Activated T-cell treated with anti-CD3 and anti-CD28 coated beads, Interleukin-2, amount 50 U/mL, for 4 hours (primary cell): ENCODE results near the gene FOXL1. TPM values are rescaled to one million over a fixed set of nuclear protein-coding genes. Genes with fewer than 3 reads are reported as not detected.

Experiments
- ATAC-seq, 2 donors: fragments of 200-7000 bp; cut with Tn5 transposase; one replicate each; pipeline ENCODE4 v1.10.0; 2021
- DNase-seq: peaks from one replicate; pipeline ENCODE4 v3.0.0-alpha.2; 2020
- H3K27me3 Mint-ChIP-seq: one replicate; pipeline ENCODE4 v1.8.0; 2021; ENCODE audit warnings: low read depth, mixed read lengths
- H3K36me3 Mint-ChIP-seq: one replicate; pipeline ENCODE4 v1.8.0; 2022; ENCODE audit warnings: mixed read lengths; ENCODE audit not compliant: insufficient read depth
- H3K4me1 Mint-ChIP-seq: one replicate; pipeline ENCODE4 v1.8.0; 2021; ENCODE audit warnings: low read depth, mixed read lengths
- H3K4me3 Mint-ChIP-seq: one replicate; pipeline ENCODE4 v1.8.0; 2021; ENCODE audit warnings: mild to moderate bottlenecking, moderate library complexity, mixed read lengths
- H3K9me3 Mint-ChIP-seq: one replicate; pipeline ENCODE4 v1.8.0; 2021; ENCODE audit warnings: mixed read lengths
- total RNA-seq, 3 donors: library from RNA; stranded (reverse); gene quantifications; one replicate each; pipeline ENCODE4 v1.2.1, GENCODE V29; 2021

FOXL1 gene
- total RNA-seq, 3 donors from 2014 or later, result not detected

DNA sequence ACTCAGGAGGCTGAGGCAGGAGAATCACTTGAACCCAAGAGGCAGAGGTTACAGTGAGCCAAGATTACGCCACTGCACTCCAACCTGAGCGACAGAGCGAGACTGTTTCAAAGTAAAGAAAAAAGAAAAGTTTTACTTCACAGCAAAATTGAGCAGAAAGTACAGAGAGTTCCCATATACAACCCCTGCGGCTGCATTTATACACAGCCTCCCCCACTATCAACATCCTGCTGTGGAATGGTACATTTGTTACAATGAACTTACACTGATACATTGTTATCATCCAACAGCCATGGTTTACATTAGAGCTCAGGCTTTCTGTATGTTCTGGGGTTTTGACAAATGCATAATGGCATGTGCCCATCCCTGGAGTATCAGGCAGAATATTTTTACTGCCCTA is 20.8 kb upstream of the FOXL1 start:
- Mint-ChIP-seq H3K27me3 (peaks cover 26% of the 10 kb centered on the region), H3K4me1 (peaks cover 16% of the 10 kb centered on the region), H3K36me3 (peaks cover 2% of the 10 kb centered on the region), H3K4me3 (no peak overlapping the region), H3K9me3 (no peaks in the 10 kb centered on the region)
- no peak for ATAC-seq
- no peak for DNase-seq

GRCh38 chr16:86558355-86559193 is 19.8 kb upstream of the FOXL1 start:
- peaks cover 2% of the 10 kb centered on the region for H3K36me3 Mint-ChIP-seq
- peaks cover 34% of the 10 kb centered on the region for H3K27me3 Mint-ChIP-seq
- ATAC-seq (no peak), DNase-seq (no peak)
- H3K4me3 Mint-ChIP-seq, result no peak overlapping the region
- peaks cover 15% of the 10 kb centered on the region for H3K4me1 Mint-ChIP-seq
- no peaks in the 10 kb centered on the region for H3K9me3 Mint-ChIP-seq

DNA sequence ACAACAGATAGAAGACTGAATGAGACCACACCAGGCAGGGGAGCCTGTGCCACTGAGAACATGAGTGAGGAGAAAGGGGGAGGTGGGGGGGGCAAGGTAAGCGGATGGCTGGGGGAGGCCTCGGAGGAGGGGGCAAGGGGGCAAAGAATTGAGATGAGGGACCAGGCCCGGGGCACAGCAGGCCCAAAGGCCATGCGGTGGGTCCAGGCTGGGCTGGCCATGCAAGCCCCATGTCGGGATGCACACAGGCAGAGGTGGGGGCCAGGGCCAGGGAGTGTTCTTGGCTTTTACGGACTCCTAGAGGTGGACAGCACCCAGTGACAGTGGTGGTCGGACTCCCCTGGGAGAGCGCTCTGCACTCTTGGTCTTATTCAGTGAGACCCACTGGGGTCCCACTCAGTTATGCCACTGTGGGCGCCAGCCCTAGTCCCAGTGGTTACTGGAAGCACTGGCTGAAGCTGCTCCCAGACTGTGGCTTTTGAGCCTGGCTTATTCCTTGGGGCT is 18.5 kb upstream of the FOXL1 start:
- H3K36me3 Mint-ChIP-seq, result no peaks in the 10 kb centered on the region
- peaks cover 46% of the 10 kb centered on the region for H3K27me3 Mint-ChIP-seq

GRCh38 chr16:86562356-86562755 is 16.0 kb upstream of the FOXL1 start:
- H3K4me1 Mint-ChIP-seq, result peaks cover 16% of the 10 kb centered on the region
- H3K36me3 Mint-ChIP-seq, result no peaks in the 10 kb centered on the region
- H3K9me3 Mint-ChIP-seq, result no peaks in the 10 kb centered on the region
- peaks cover 62% of the 10 kb centered on the region for H3K27me3 Mint-ChIP-seq
- no peak for DNase-seq
- H3K4me3 Mint-ChIP-seq, result no peak overlapping the region
- no peak for ATAC-seq

More for the DNA sequence above, 18.5 kb upstream of the FOXL1 start:
- Mint-ChIP-seq H3K4me3 (no peak overlapping the region), H3K4me1 (peaks cover 17% of the 10 kb centered on the region), H3K9me3 (no peaks in the 10 kb centered on the region)
- no peak for DNase-seq
- no peak for ATAC-seq

DNA sequence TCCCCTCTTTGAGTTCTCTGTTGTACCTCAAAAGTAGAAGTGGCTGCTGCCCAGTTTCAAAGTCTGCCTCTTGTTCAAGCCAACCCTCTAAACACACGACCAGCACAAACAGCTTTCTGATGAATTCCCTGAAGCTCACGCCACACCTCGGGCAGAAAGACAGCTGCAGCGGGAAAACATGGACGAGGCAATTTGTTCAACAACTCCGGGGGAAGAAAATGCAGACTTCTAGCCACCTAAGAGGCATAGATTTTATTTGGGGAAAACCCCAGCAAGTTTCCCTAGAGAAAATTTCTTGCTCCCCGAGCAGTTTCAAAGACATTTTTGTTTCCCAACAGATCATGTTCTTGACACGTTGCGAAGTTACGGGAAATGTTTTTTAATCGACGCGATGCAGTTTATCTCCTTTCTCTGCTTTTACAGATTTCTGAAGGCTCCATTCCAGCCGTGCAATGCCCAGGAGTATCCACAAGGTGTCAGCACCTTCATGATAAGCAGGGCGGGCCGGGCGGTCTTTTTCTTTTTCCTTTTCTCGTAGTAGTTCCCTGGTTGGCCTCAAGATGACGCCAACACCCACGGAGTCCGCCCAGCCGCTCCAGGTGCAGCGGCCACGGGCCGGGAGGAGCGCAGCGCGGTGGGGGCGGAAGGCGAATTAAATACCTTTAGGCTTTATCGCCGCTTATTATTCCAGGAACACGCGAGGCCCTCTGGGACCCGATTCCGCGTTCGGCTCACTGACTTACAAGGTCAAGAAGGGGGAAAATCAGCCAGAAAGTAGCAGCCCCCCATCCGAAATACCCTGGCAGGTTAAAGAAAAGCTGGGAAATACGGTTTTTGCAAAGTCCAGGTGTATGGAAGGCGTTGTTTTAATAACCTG is 14.6 kb upstream of the FOXL1 start:
- Mint-ChIP-seq H3K9me3 (no peaks in the 10 kb centered on the region), H3K4me3 (peak overlapping the region; percentile 44), H3K4me1 (peaks cover 16% of the 10 kb centered on the region), H3K36me3 (no peaks in the 10 kb centered on the region), H3K27me3 (peaks cover 62% of the 10 kb centered on the region)
- DNase-seq (peak; percentile 81), ATAC-seq (peak; percentile 75 to 88)

DNA sequence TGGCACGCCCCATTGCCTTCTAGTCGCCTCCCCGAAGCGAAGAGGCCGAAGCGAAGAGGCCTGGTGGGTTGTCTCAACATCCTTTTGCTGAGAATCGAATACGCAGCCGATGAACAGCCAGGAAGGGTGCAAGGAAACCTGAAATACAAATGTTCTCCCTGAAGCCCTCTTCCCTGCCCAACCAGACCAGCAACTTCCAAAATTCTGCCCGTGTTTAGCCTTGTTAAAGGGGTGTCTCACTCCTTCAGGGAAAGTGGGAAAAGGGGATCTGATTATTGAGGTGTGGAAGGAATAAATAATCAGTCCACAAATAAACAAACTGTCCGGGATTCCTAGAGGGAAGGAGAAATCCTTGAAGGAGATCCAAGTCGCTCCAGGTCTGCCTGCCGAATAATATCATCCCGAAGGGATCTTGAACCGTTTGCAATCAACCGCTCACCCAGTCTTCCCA is 13.1 kb upstream of the FOXL1 start:
- no peaks in the 10 kb centered on the region for H3K9me3 Mint-ChIP-seq

DNA sequence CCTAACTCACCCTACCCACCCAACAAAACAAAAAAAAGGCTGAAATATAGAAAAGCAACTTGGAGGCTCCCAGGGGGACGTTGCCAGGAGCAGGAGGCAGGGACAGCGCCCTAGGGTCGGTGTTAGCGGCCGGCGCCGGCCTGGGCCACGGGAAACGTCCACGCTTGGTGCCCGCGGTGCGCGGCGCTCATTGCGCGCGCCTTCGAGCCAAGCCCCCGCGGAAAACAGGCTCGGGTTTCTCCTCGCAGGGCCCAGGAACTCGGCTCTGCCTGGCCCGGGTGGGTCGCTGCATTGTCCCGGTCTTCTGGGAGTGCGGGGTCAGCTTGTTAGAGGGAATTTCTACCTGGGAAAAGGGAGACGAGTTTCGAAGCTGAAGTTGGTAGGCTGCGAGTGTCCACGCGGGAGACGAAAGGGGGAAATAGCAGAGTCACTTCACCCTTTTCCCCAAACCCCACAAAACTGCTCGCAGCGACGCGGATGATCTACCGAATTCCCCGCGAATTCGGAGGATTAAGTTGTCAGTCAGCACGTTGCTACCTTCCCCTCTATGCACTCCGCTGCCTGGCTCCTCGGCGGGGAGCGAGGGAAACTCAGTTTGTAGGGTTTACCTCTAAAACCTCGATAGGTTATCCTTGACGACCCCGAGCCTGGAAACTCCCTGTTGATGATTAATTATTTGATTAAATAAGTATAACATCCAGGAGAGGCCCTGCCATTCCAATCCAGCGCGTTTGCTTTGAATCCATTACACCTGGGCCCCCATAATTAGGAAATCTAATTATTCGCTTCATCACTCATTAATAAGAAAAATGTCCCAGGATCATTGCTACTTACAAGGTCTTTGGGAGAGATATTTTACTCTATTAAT is 12.5 kb upstream of the FOXL1 start:
- no peaks in the 10 kb centered on the region for H3K9me3 Mint-ChIP-seq
- no peak for DNase-seq
- H3K27me3 Mint-ChIP-seq, result peaks cover 71% of the 10 kb centered on the region
- peaks cover 16% of the 10 kb centered on the region for H3K4me1 Mint-ChIP-seq
- H3K36me3 Mint-ChIP-seq, result no peaks in the 10 kb centered on the region
- H3K4me3 Mint-ChIP-seq, result peak overlapping the region; percentile 11
- ATAC-seq, result no peak

More for the DNA sequence above, 13.1 kb upstream of the FOXL1 start:
- peaks cover 70% of the 10 kb centered on the region for H3K27me3 Mint-ChIP-seq
- ATAC-seq (no peak), DNase-seq (no peak)
- peak overlapping the region; percentile 11 for H3K4me3 Mint-ChIP-seq
- peaks cover 16% of the 10 kb centered on the region for H3K4me1 Mint-ChIP-seq
- H3K36me3 Mint-ChIP-seq, result no peaks in the 10 kb centered on the region

GRCh38 chr16:86566601-86566965 is 11.8 kb upstream of the FOXL1 start, which contains the start of gene FOXC2:
Gene FOXC2, plus strand, starts transcription at chr16:86566829. Its CDS starts 507 bp downstream, at chr16:86567336.
- ATAC-seq, result peak; percentile 67 to 69
- Mint-ChIP-seq H3K36me3 (no peaks in the 10 kb centered on the region), H3K4me1 (peaks cover 16% of the 10 kb centered on the region), H3K27me3 (peaks cover 73% of the 10 kb centered on the region), H3K9me3 (no peaks in the 10 kb centered on the region), H3K4me3 (peak within 1 kb of the TSS; percentile 31)
- peak; percentile 42 for DNase-seq

DNA sequence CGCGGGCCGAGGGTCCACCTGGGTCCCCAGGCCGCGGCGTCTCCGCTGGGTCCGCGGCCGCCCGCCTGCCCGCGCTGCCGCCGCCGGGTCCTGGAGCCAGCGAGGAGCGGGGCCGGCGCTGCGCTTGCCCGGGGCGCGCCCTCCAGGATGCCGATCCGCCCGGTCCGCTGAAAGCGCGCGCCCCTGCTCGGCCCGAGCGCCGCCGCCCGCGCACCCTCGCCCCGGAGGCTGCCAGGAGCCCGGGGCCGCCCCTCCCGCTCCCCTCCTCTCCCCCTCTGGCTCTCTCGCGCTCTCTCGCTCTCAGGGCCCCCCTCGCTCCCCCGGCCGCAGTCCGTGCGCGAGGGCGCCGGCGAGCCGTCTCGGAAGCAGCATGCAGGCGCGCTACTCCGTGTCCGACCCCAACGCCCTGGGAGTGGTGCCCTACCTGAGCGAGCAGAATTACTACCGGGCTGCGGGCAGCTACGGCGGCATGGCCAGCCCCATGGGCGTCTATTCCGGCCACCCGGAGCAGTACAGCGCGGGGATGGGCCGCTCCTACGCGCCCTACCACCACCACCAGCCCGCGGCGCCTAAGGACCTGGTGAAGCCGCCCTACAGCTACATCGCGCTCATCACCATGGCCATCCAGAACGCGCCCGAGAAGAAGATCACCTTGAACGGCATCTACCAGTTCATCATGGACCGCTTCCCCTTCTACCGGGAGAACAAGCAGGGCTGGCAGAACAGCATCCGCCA is 11.2 kb upstream of the FOXL1 start:
- ATAC-seq, result peak; percentile 14 to 16
- H3K4me3 Mint-ChIP-seq, result peak overlapping the region; percentile 31
- no peaks in the 10 kb centered on the region for H3K9me3 Mint-ChIP-seq
- H3K4me1 Mint-ChIP-seq, result peaks cover 16% of the 10 kb centered on the region
- H3K27me3 Mint-ChIP-seq, result peaks cover 72% of the 10 kb centered on the region
- H3K36me3 Mint-ChIP-seq, result no peaks in the 10 kb centered on the region
- no peak for DNase-seq

GRCh38 chr16:86567701-86568581 is 10.4 kb upstream of the FOXL1 start:
- H3K27me3 Mint-ChIP-seq, result peaks cover 74% of the 10 kb centered on the region
- peaks cover 16% of the 10 kb centered on the region for H3K4me1 Mint-ChIP-seq
- peak overlapping the region; percentile 31 for H3K4me3 Mint-ChIP-seq
- H3K9me3 Mint-ChIP-seq, result no peaks in the 10 kb centered on the region
- no peak for ATAC-seq
- DNase-seq, result no peak
- H3K36me3 Mint-ChIP-seq, result no peaks in the 10 kb centered on the region

- Mint-ChIP-seq H3K4me3 (no peak overlapping the region), H3K9me3 (no peaks in the 10 kb centered on the region), H3K4me1 (peaks cover 9% of the 10 kb centered on the region), H3K36me3 (no peaks in the 10 kb centered on the region), H3K27me3 (peaks cover 74% of the 10 kb centered on the region)
- DNase-seq (no peak), ATAC-seq (no peak)
These were observed 9.4 kb upstream of the FOXL1 start for GRCh38 chr16:86568677-86569623.
